ENCODE results near the gene PDHB. TPM values are rescaled to one million over a fixed set of nuclear protein-coding genes. Genes with fewer than 3 reads are reported as not detected.
A peak's percentile ranks its signal among the peaks of the same experiment; 100 is the strongest.

Gene PDHB
- total and polyA plus RNA-seq, 12 donors: 59.2 to 264 (median 102) TPM

- 51 to 59% (median 55%) methylated on average over 10 of the region's 10 CpGs for WGBS, 4 donors
- no peak for TF ChIP-seq CTCF (IDR thresholded peaks at IDR 0.05)
- Histone ChIP-seq H3K4me3 (no peak overlapping the region), H3K27me3 (no peaks in the 10 kb centered on the region), H3K36me3 (replicated peaks in 1 of 2) (no peaks in the 10 kb centered on the region), H3K27ac (peak overlapping the region in 3 of 5 donors; percentile 40 to 64 (median 54)), H3K4me1 (replicated peaks in 1 of 2) (peaks cover 11 to 17% of the 10 kb centered on the region in 2 donors), H3K9me3 (replicated peaks in 1 of 3) (no peaks in the 10 kb centered on the region)
- intact Hi-C loops (cut with DNase I): no loop called here
- DNase-seq: peak in 6 of 7 donors; percentile 26 to 67 (median 44)
These were observed 37.6 kb upstream of the PDHB start for GRCh38 chr3:58471025-58471887.

- Histone ChIP-seq H3K27me3 (no peaks in the 10 kb centered on the region), H3K4me3 (no peak overlapping the region), H3K27ac (peak overlapping the region in 2 of 5 donors; percentile 54 to 64), H3K36me3 (replicated peaks in 1 of 2) (no peaks in the 10 kb centered on the region), H3K4me1 (replicated peaks in 1 of 2) (peaks cover 11 to 17% of the 10 kb centered on the region in 2 donors), H3K9me3 (replicated peaks in 1 of 3) (no peaks in the 10 kb centered on the region)
- 92 to 96% (median 96%) methylated on average over 12 of the region's 12 CpGs for WGBS, 4 donors
- intact Hi-C loops (cut with DNase I): no loop called here
- no peak for TF ChIP-seq POLR2A (IDR thresholded peaks at IDR 0.05)
- DNase-seq: no peak
These were observed 36.9 kb upstream of the PDHB start for GRCh38 chr3:58470363-58471024.

- H3K27ac ChIP-seq: no peak overlapping the region
- intact Hi-C loops (cut with DNase I): loop anchor here (10.0 kb wide), 1 partner anchor 66 kb away; the partner anchor contains the start of gene ACOX2 (in 2 of the 2)
- no peak for DNase-seq
- peaks cover 11 to 17% of the 10 kb centered on the region in 2 donors for H3K4me1 ChIP-seq (replicated peaks in 1 of 2)
- no peak overlapping the region for H3K4me3 ChIP-seq
- no peak for TF ChIP-seq CTCF (IDR thresholded peaks at IDR 0.05)
- no peak for TF ChIP-seq POLR2A (IDR thresholded peaks at IDR 0.05)
- WGBS, 4 donors: 62 to 88% (median 84%) methylated on average over 4 of the region's 4 CpGs
- no peaks in the 10 kb centered on the region for H3K9me3 ChIP-seq (replicated peaks in 1 of 3)
- H3K36me3 ChIP-seq (replicated peaks in 1 of 2): no peaks in the 10 kb centered on the region
- H3K27me3 ChIP-seq: no peaks in the 10 kb centered on the region
These were observed 35.5 kb upstream of the PDHB start for GRCh38 chr3:58469096-58469495.

GRCh38 chr3:58466899-58467563, 33.4 kb upstream of the PDHB start:
- no peaks in the 10 kb centered on the region for H3K36me3 ChIP-seq (replicated peaks in 1 of 2)
- no peak for DNase-seq
- intact Hi-C loops (cut with DNase I): loop anchor here (10.0 kb wide), 1 partner anchor 68 kb away; the partner anchor contains the start of gene ACOX2 (in 2 of the 2)
- no peaks in the 10 kb centered on the region for H3K9me3 ChIP-seq (replicated peaks in 1 of 3)
- TF ChIP-seq POLR2A (IDR thresholded peaks at IDR 0.05) (no peak), CTCF (IDR thresholded peaks at IDR 0.05) (no peak)
- WGBS, 4 donors: 80 to 89% (median 88%) methylated on average over 4 of the region's 4 CpGs
- peaks cover 11 to 15% of the 10 kb centered on the region in 2 donors for H3K4me1 ChIP-seq (replicated peaks in 1 of 2)
- no peak overlapping the region for H3K27ac ChIP-seq
- H3K4me3 ChIP-seq: no peak overlapping the region
- H3K27me3 ChIP-seq: no peaks in the 10 kb centered on the region
